Neural cell (in vitro differentiated cells): ENCODE measurements around the gene SIX5. TPM values are rescaled to one million over a fixed set of nuclear protein-coding genes. Genes with fewer than 3 reads are reported as not detected.

Experiments used
- H2AFZ ChIP-seq: fragments of 200-600, 300-800 bp; sonication (generic), shearing (Covaris generic); 2 replicates; pipeline ENCODE4 v1.6.0; 2014; ENCODE audit warnings: low read depth, mild to moderate bottlenecking, antibody characterized with exemption, low read length, moderate library complexity
- H3F3A ChIP-seq: fragments of 200-600 bp; shearing (Covaris generic); 2 replicates; pipeline ENCODE4 v1.6.1; 2016; ENCODE audit warnings: mild to moderate bottlenecking, moderate library complexity, mixed read lengths, antibody characterized with exemption, low read length; ENCODE audit not compliant: insufficient read depth, poor library complexity, severe bottlenecking
- H3K27ac ChIP-seq: fragments of 200-600, 300-800 bp; sonication (generic), shearing (Covaris generic); 2 replicates; pipeline ENCODE4 v1.5.1; 2014; ENCODE audit warnings: mild to moderate bottlenecking, low read length, moderate library complexity
- H3K27me3 ChIP-seq: fragments of 300-800, 200-600 bp; sonication (generic), shearing (Covaris generic); 2 replicates; pipeline ENCODE4 v1.6.0; 2014; ENCODE audit warnings: mild to moderate bottlenecking, low read depth, low read length, moderate library complexity; ENCODE audit not compliant: insufficient read depth
- H3K36me3 ChIP-seq: fragments of 300-800, 200-600 bp; sonication (generic), shearing (Covaris generic); 2 replicates; pipeline ENCODE4 v1.5.1; 2014; ENCODE audit warnings: mild to moderate bottlenecking, antibody characterized with exemption, low read length, moderate library complexity; ENCODE audit not compliant: insufficient read depth
- H3K4me2 ChIP-seq: fragments of 300-800, 200-600 bp; sonication (generic), shearing (Covaris generic); 2 replicates; pipeline ENCODE4 v1.6.0; 2014; ENCODE audit warnings: mild to moderate bottlenecking, low read length
- H3K4me3 ChIP-seq: fragments of 300-800, 200-600 bp; sonication (generic), shearing (Covaris generic); 2 replicates; pipeline ENCODE4 v1.5.1; 2014; ENCODE audit warnings: mild to moderate bottlenecking, low read length, moderate library complexity
- H3K79me2 ChIP-seq: fragments of 200-600 bp; shearing (Covaris generic); replicated peaks from 2 replicates; pipeline ENCODE4 v1.6.0; 2014; ENCODE audit warnings: mild to moderate bottlenecking, low read length, moderate library complexity; ENCODE audit not compliant: insufficient read depth
- H3K9ac ChIP-seq: fragments of 300-800, 200-600 bp; sonication (generic), shearing (Covaris generic); 2 replicates; pipeline ENCODE4 v1.6.1; 2016; ENCODE audit warnings: mild to moderate bottlenecking, low read length, mixed read lengths
- H3K9me2 ChIP-seq: fragments of 200-600 bp; shearing (Covaris generic); 2 replicates; pipeline ENCODE4 v1.6.1; 2016; ENCODE audit warnings: mild to moderate bottlenecking, low read length, mixed read lengths; ENCODE audit not compliant: insufficient read depth
- H3K9me3 ChIP-seq: fragments of 200-600, 300-800 bp; sonication (generic), shearing (Covaris generic); 2 replicates; pipeline ENCODE4 v1.6.1; 2016; ENCODE audit warnings: mild to moderate bottlenecking, mixed run types, low read length, moderate library complexity, mixed read lengths
- H4K20me1 ChIP-seq: fragments of 200-600 bp; shearing (Covaris generic); 2 replicates; pipeline ENCODE4 v1.6.1; 2016; ENCODE audit warnings: mild to moderate bottlenecking, mixed run types; ENCODE audit not compliant: insufficient read depth
- EP300 ChIP-seq: fragments of 450-650 bp; conservative IDR thresholded peaks from 2 replicates; pipeline ENCODE4 v1.6.1; 2014; ENCODE audit warnings: antibody characterized with exemption, mild to moderate bottlenecking, moderate library complexity; ENCODE audit not compliant: poor library complexity, severe bottlenecking
- EZH2 ChIP-seq: fragments of 200-600, 300-800 bp; shearing (Covaris generic), sonication (generic); IDR thresholded peaks from 2 replicates; pipeline ENCODE4 v1.6.1; 2014; ENCODE audit warnings: antibody characterized with exemption, low read length, borderline replicate concordance, mild to moderate bottlenecking; ENCODE audit not compliant: insufficient read depth, poor library complexity, severe bottlenecking
- POLR2AphosphoS5 ChIP-seq: IDR thresholded peaks from 2 replicates; pipeline ENCODE4 v1.6.1; 2012
- RAD21 ChIP-seq: fragments of 450-650 bp; conservative IDR thresholded peaks from 2 replicates; pipeline ENCODE4 v1.6.1; 2014; ENCODE audit warnings: antibody characterized with exemption, mild to moderate bottlenecking, moderate library complexity
- SMC3 ChIP-seq: fragments of 450-650 bp; conservative IDR thresholded peaks from 2 replicates; pipeline ENCODE4 v1.6.1; 2014; ENCODE audit warnings: antibody characterized with exemption, mild to moderate bottlenecking, moderate library complexity; ENCODE audit not compliant: poor library complexity
- polyA plus RNA-seq: library from polyadenylated mRNA; depleted of rRNA; stranded (reverse); fragments of >200 nt; gene quantifications from 2 replicates; pipeline ENCODE4 v1.2.3, GENCODE V29; 2014
- TF ChIP-seq, protein P1 (sequence below): IDR thresholded peaks from 2 replicates; pipeline ENCODE4 v1.6.1; 2012; ENCODE audit warnings: borderline replicate concordance
- TF ChIP-seq, protein P2 (sequence below): fragments of 450-650 bp; IDR thresholded peaks from 2 replicates; pipeline ENCODE4 v1.5.1; 2014; ENCODE audit warnings: antibody characterized with exemption, mild to moderate bottlenecking, moderate library complexity; ENCODE audit not compliant: poor library complexity, severe bottlenecking

Gene SIX5
- polyA plus RNA-seq, 1 donor from 2014 or later, result not detected

DNA sequence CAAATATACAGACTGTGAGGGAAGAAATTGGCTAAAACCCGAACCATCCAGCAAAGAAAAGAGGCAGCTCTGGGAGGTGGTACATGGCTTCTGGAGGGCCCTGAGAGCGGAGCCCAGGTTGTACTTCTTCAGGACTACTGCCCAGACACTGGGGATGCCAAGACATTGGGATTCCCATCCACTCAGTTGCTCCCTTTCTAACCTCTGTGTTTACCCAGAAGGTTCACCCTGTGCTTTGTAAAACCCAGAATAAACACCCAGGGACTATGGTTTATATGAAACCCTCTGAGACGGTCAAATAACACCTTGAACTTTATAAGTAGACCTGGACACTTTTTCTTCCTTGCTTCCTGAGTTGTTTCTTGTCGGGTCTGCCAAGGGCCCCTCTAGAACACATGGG lies 26.1 kb downstream of the SIX5 start:
- Histone ChIP-seq H3K79me2 (no peaks in the 10 kb centered on the region), H3K4me2 (no peak overlapping the region), H3K36me3 (no peaks in the 10 kb centered on the region), H3K9ac (no peak overlapping the region), H3K27ac (no peak overlapping the region), H3K4me3 (no peak overlapping the region), H3F3A (no peaks in the 10 kb centered on the region), H3K9me2 (no peaks in the 10 kb centered on the region), H3K9me3 (no peaks in the 10 kb centered on the region), H3K27me3 (no peaks in the 10 kb centered on the region), H2AFZ (no peak overlapping the region), H4K20me1 (no peaks in the 10 kb centered on the region)
- TF ChIP-seq SMC3, result no peak
- TF ChIP-seq, protein P1, sequence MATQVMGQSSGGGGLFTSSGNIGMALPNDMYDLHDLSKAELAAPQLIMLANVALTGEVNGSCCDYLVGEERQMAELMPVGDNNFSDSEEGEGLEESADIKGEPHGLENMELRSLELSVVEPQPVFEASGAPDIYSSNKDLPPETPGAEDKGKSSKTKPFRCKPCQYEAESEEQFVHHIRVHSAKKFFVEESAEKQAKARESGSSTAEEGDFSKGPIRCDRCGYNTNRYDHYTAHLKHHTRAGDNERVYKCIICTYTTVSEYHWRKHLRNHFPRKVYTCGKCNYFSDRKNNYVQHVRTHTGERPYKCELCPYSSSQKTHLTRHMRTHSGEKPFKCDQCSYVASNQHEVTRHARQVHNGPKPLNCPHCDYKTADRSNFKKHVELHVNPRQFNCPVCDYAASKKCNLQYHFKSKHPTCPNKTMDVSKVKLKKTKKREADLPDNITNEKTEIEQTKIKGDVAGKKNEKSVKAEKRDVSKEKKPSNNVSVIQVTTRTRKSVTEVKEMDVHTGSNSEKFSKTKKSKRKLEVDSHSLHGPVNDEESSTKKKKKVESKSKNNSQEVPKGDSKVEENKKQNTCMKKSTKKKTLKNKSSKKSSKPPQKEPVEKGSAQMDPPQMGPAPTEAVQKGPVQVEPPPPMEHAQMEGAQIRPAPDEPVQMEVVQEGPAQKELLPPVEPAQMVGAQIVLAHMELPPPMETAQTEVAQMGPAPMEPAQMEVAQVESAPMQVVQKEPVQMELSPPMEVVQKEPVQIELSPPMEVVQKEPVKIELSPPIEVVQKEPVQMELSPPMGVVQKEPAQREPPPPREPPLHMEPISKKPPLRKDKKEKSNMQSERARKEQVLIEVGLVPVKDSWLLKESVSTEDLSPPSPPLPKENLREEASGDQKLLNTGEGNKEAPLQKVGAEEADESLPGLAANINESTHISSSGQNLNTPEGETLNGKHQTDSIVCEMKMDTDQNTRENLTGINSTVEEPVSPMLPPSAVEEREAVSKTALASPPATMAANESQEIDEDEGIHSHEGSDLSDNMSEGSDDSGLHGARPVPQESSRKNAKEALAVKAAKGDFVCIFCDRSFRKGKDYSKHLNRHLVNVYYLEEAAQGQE, result no peak
- TF ChIP-seq POLR2AphosphoS5, result no peak
- TF ChIP-seq RAD21, result no peak
- TF ChIP-seq, protein P2, sequence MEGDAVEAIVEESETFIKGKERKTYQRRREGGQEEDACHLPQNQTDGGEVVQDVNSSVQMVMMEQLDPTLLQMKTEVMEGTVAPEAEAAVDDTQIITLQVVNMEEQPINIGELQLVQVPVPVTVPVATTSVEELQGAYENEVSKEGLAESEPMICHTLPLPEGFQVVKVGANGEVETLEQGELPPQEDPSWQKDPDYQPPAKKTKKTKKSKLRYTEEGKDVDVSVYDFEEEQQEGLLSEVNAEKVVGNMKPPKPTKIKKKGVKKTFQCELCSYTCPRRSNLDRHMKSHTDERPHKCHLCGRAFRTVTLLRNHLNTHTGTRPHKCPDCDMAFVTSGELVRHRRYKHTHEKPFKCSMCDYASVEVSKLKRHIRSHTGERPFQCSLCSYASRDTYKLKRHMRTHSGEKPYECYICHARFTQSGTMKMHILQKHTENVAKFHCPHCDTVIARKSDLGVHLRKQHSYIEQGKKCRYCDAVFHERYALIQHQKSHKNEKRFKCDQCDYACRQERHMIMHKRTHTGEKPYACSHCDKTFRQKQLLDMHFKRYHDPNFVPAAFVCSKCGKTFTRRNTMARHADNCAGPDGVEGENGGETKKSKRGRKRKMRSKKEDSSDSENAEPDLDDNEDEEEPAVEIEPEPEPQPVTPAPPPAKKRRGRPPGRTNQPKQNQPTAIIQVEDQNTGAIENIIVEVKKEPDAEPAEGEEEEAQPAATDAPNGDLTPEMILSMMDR, result no peak
- no peak for TF ChIP-seq EZH2
- no peak for TF ChIP-seq EP300

DNA sequence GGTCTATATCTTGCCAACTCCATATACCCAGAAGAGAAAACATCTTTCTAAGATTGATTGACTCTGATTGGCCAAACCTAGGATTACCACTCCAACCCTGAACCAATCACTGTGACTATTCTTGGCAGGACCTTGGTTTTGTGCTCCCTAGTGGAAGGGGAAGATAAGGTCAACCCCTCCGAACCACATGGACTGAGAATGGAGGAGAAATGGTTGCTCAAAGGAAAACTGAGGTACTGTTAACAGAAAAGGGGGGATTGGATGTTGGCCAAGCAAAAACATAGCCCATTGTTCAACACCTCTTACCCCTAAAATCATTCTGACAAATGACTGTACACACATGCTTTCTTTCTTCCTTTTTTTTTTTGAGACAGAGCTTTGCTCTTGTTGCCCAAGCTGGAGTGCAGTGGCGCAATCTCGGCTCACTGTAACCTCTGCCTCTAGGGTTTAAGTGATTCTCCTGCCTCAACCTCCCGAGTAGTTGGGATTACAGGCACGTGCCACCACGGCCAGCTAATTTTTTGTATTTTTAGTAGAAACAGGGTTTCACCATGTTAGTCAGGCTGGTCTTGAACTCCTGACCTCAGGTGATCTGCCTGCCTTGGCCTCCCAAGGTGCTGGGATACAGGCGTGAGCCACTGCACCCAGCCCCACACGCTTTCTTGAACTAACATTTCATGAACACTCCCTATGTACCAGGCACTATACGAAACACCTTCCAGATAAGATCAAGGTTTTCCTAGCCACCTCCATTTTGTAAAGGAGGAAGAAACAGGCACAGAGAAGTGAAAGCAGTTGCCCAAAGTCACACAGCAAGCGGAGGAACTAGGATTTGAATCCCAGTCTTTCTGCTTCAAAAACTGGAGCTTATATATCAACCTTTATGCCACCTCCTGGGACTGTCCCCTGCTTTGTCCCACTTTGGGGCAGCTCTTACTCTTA lies 29.3 kb downstream of the SIX5 start:
- no peaks in the 10 kb centered on the region for H3F3A ChIP-seq
- no peaks in the 10 kb centered on the region for H4K20me1 ChIP-seq
- no peak overlapping the region for H3K4me2 ChIP-seq
- no peaks in the 10 kb centered on the region for H3K36me3 ChIP-seq
- H2AFZ ChIP-seq, result no peak overlapping the region
- no peaks in the 10 kb centered on the region for H3K9me2 ChIP-seq
- no peaks in the 10 kb centered on the region for H3K79me2 ChIP-seq
- no peak overlapping the region for H3K4me3 ChIP-seq
- H3K9me3 ChIP-seq, result no peaks in the 10 kb centered on the region
- no peak for TF ChIP-seq RAD21
- TF ChIP-seq SMC3, result no peak
- TF ChIP-seq, protein P2, result no peak
- TF ChIP-seq, protein P1, result no peak
- no peaks in the 10 kb centered on the region for H3K27me3 ChIP-seq
- H3K27ac ChIP-seq, result no peak overlapping the region
- no peak overlapping the region for H3K9ac ChIP-seq
